Bronchial epithelial cell (primary cell): Measurements from ENCODE around the gene CDK19. TPM values are rescaled to one million over a fixed set of nuclear protein-coding genes. Genes with fewer than 3 reads are reported as not detected.

ENCODE experiments used
- DNase-seq: peaks from one replicate; pipeline ENCODE4 v3.0.0-alpha.2; 2010; ENCODE audit warnings: low read depth
- FAIRE-seq: peaks from 2 replicates; lab custom pipeline; 2011; peaks lifted over from hg19 to GRCh38; lab: Jason Lieb, UNC
- H3K27me3 ChIP-seq: 2 replicates; pipeline ENCODE4 v1.5.1; 2011; ENCODE audit warnings: low read length; ENCODE audit not compliant: control insufficient read depth, insufficient read depth
- H3K36me3 ChIP-seq: 2 replicates; pipeline ENCODE4 v1.5.1; 2011; ENCODE audit warnings: low read length; ENCODE audit not compliant: control insufficient read depth, insufficient read depth
- H3K4me3 ChIP-seq: 2 replicates; pipeline ENCODE4 v1.5.1; 2011; ENCODE audit warnings: mild to moderate bottlenecking, low read depth, low read length, control low read depth
- CTCF ChIP-seq: IDR thresholded peaks from 2 replicates; pipeline ENCODE4 v1.5.1; 2011; ENCODE audit warnings: mild to moderate bottlenecking, moderate library complexity, low read length, control low read depth, inconsistent platforms; ENCODE audit not compliant: insufficient read depth, severe bottlenecking
- total RNA-seq: library from RNA; depleted of rRNA; stranded (reverse); fragments of >200 nt; gene quantifications from 2 replicates; pipeline ENCODE4 v1.2.1, GENCODE V29; 2014

Gene CDK19
- total RNA-seq, 1 donor from 2014 or later = 6.1 TPM

- no peak for FAIRE-seq
- Histone ChIP-seq H3K4me3 (no peak overlapping the region), H3K36me3 (no peaks in the 10 kb centered on the region), H3K27me3 (no peaks in the 10 kb centered on the region)
- DNase-seq = no peak
- no peak for TF ChIP-seq CTCF
These were observed 18.6 kb upstream of the CDK19 start for GRCh38 chr6:110833831-110834230.

GRCh38 chr6:110831405-110831804 lies 16.1 kb upstream of the CDK19 start:
- DNase-seq (no peak), FAIRE-seq (no peak)
- Histone ChIP-seq H3K27me3 (no peaks in the 10 kb centered on the region), H3K36me3 (no peaks in the 10 kb centered on the region), H3K4me3 (no peak overlapping the region)
- no peak for TF ChIP-seq CTCF

GRCh38 chr6:110828396-110828795 lies 13.1 kb upstream of the CDK19 start:
- no peak for TF ChIP-seq CTCF

GRCh38 chr6:110826236-110827129 lies 11.2 kb upstream of the CDK19 start:
- Histone ChIP-seq H3K27me3 (no peaks in the 10 kb centered on the region), H3K36me3 (no peaks in the 10 kb centered on the region), H3K4me3 (no peak overlapping the region)
- DNase-seq (peak; percentile 44), FAIRE-seq (no peak)
- TF ChIP-seq CTCF = no peak

More at GRCh38 chr6:110828396-110828795, 13.1 kb upstream of the CDK19 start:
- Histone ChIP-seq H3K4me3 (no peak overlapping the region), H3K36me3 (no peaks in the 10 kb centered on the region), H3K27me3 (no peaks in the 10 kb centered on the region)
- FAIRE-seq = no peak
- DNase-seq = peak; percentile 78

- Histone ChIP-seq H3K27me3 (no peaks in the 10 kb centered on the region), H3K36me3 (no peaks in the 10 kb centered on the region), H3K4me3 (no peak overlapping the region)
- DNase-seq (no peak), FAIRE-seq (no peak)
- TF ChIP-seq CTCF = no peak
These were observed 7.9 kb upstream of the CDK19 start for GRCh38 chr6:110823146-110823545.
